Cardiac fibroblast (primary cell): ENCODE results near the gene OSBPL9.

Experiments
- DNase-seq, 2 donors: peaks; one replicate each; pipeline versions ENCODE4 v3.0.0 to v3.0.0-alpha.2; 2010; ENCODE audit warnings: low read depth in 2 of 2
- H3K4me3 ChIP-seq, 2 donors: replicated peaks in 1 of 2; 1 replicate in 1 of 2; 2 replicates in 1 of 2; pipeline ENCODE4 v1.5.1; 2011; ENCODE audit warnings: low read depth in 2 of 2, low read length in 2 of 2, mild to moderate bottlenecking in 2 of 2, moderate library complexity in 1 of 2
- TF ChIP-seq, protein P1 (sequence below): IDR thresholded peaks from one replicate; pipeline ENCODE4 v1.5.1; 2011; ENCODE audit warnings: low read depth, mild to moderate bottlenecking, low read length, inconsistent platforms

Gene OSBPL9

DNA sequence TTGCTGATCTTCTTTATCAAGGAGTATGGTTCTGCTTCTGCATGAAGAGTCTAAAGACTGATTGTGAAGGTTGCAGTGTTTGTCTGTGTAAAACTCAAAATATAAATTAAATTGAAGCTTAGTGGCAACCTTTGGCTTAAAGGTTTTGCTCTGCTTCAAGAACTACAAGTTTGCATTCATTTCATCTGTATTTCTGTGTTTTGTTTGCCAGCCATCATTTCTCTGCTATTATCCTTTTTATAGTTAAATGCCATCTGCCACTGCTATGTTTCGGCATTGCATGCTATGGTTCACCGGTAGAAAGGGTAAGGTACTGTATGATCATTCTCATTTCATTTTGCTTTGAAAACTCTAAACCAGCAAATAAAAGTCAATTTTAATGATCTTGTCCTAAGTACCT, 52.9 kb downstream of the OSBPL9 start:
- H3K4me3 ChIP-seq = no peak overlapping the region
- no peak for DNase-seq
- TF ChIP-seq, protein P1, sequence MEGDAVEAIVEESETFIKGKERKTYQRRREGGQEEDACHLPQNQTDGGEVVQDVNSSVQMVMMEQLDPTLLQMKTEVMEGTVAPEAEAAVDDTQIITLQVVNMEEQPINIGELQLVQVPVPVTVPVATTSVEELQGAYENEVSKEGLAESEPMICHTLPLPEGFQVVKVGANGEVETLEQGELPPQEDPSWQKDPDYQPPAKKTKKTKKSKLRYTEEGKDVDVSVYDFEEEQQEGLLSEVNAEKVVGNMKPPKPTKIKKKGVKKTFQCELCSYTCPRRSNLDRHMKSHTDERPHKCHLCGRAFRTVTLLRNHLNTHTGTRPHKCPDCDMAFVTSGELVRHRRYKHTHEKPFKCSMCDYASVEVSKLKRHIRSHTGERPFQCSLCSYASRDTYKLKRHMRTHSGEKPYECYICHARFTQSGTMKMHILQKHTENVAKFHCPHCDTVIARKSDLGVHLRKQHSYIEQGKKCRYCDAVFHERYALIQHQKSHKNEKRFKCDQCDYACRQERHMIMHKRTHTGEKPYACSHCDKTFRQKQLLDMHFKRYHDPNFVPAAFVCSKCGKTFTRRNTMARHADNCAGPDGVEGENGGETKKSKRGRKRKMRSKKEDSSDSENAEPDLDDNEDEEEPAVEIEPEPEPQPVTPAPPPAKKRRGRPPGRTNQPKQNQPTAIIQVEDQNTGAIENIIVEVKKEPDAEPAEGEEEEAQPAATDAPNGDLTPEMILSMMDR = no peak

DNA sequence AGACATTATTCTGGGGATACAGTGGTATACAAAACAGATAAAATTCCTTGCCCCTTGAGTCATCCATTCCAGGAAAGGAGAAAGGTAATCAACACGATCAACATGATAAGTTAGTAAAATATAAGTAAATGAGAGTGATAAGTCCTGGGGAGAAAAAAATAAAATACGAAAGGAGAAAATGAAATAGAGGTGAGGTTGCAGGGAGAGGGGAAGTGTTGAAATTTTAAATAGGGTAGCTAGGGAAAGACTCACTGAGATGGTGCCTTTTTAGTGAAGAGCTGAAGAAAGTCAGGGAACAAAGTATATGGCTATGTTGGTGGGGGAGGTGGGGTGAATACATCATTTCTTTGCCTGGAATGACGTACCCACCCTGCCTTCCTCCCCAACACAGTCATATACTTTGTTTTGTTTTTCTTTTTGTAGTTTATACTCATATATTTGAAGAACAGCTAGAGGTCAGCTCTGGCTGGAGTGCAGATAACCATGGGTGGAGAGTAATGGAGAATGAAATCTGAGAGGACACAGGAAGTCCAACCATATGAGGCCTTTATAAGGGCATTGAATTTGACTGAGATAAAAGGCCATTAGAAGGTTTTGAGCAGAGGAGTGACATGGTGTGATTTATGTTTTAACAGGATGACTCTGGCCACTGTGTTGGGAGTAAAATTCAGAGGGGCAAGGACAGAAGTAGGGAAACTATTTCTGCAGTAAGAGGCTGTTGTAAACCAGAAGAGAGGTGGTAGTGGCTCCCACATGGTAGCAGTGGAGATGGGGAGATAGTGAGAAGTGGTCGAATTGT, 54.8 kb downstream of the OSBPL9 start:
- DNase-seq = peak; percentile 71 to 85
- H3K4me3 ChIP-seq = no peak overlapping the region
- TF ChIP-seq, protein P1 = no peak

DNA sequence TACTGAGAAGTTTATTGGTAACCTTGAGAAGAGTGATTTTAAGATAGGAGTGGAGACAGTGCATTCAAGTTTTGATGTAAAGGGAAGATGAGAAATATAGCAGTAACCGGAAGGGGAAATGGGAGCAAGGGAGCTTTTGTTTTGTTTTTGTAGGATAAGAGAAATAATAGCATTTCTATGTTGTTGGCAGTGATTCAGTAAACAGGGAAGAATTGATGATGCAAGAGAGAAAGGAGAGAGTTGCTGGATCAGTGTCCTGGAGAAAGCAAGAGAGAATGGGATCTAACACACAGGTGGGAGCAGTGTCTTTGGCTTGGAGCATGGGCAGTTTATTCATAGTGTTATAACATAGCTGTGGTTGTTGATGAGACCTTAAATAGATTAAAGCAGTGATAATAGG, 56.4 kb downstream of the OSBPL9 start:
- TF ChIP-seq, protein P1 = no peak
- DNase-seq = peak in 1 of 2 donors; percentile 29
- no peak overlapping the region for H3K4me3 ChIP-seq

DNA sequence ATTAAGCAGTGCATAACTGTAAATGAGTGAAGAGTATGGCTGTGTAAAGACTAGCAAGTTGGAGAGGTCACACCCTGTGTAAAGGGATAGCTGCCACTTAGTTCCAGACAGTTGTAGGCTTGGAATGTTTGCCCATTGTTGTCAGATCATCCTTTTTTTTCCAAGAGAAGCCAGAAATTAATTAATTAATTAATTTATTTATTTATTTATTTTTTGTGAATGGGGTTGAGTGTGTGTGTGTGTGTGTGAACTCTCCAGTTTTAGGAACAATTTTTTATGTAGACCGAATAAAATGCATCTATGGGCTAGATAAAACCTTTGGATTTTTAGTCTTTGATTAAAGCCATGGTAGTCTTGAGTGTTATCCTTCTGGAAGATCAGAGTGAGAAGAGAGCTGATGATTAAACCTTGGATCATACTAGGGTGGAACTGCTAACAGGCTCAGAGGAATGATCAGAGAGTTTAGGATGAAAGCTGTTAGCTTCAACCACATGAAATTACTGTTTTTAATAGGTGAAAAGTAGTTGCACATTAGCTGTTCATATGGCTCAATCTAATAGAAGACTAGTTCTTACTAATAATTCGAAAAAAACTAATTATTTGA, 58.4 kb downstream of the OSBPL9 start:
- H3K4me3 ChIP-seq = no peak overlapping the region
- DNase-seq = peak in 1 of 2 donors; percentile 39
- TF ChIP-seq, protein P1 = no peak

DNA sequence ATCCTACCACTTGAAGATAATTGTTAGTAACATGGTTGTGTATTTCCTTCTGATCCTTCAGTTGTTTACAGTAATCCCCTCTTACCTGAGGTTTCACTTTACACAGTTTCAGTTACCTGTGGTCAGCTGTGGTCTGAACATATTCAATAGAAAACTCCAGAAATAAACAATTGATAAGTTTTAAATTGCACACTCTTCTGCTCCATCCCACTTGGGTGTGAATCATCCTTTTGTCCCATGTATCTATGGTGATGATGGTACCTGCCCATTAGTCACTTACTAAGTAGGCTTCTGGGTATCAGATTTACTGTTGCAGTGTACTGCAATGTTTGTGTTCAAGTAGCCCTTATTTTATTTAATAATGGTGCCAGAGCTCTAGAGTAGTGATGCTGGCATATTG, 62.5 kb downstream of the OSBPL9 start:
- DNase-seq = peak in 1 of 2 donors; percentile 69
- TF ChIP-seq, protein P1 = no peak
- no peak overlapping the region for H3K4me3 ChIP-seq

DNA sequence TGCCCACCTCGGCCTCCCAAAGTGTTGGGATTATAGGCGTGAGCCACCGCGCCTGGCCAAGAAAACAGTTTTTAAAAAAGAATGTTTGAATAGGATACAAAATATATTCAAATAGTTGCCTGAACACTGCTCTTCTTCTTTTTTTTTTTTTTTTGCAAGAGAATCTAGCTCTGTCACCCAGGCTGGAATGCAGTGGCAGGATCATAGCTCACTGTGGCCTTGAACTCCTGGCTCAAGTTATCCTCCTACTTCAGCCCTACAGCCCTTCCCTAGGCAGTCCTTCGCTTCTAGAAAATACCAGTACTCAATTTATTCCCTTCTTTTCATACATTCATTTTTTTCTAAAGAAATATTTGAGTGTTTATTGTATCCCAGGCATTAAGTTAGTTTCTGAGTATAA, 67.9 kb downstream of the OSBPL9 start:
- no peak for DNase-seq
- H3K4me3 ChIP-seq = no peak overlapping the region
- TF ChIP-seq, protein P1 = no peak
